ENCODE results near the gene SCYL1. TPM values are rescaled to one million over a fixed set of nuclear protein-coding genes. Genes with fewer than 3 reads are reported as not detected.

Gene SCYL1
- total and polyA plus RNA-seq, 12 donors, result 47.4 to 130 (median 56.7) TPM

GRCh38 chr11:65502555-65503367, 22.1 kb upstream of the SCYL1 start:
- Histone ChIP-seq H3K4me1 (peaks cover 3 to 49% (median 36%) of the 10 kb centered on the region in 9 donors), H3K9me3 (no peaks in the 10 kb centered on the region), H3K27me3 (no peaks in the 10 kb centered on the region), H3K36me3 (peaks cover 0 to 70% (median 47%) of the 10 kb centered on the region in 9 donors), H3K4me3 (peak overlapping the region; percentile 68 to 88 (median 84)), H3K27ac (peak overlapping the region; percentile 8 to 100 (median 99))
- intact Hi-C loops (cut with DNase I), result loop anchor here in 1 of 10 donors (5.0 kb wide), 1 partner anchor 80 kb away; the partner anchor contains the start of gene NEAT1
- no peak for DNase-seq
- WGBS, 2 donors, result 0 to 1% methylated on average over 6 of the region's 6 CpGs
- ATAC-seq, result no peak
- TF ChIP-seq CTCF (IDR thresholded peaks at IDR 0.05), result no peak

GRCh38 chr11:65503368-65503948, 21.4 kb upstream of the SCYL1 start:
- peaks cover 0 to 70% (median 47%) of the 10 kb centered on the region in 9 donors for H3K36me3 ChIP-seq
- peak overlapping the region; percentile 68 to 88 (median 84) for H3K4me3 ChIP-seq
- H3K27me3 ChIP-seq, result no peaks in the 10 kb centered on the region
- WGBS, 2 donors, result 0 to 5% methylated on average over 3 of the region's 3 CpGs
- TF ChIP-seq CTCF (IDR thresholded peaks at IDR 0.05), result no peak
- intact Hi-C loops (cut with DNase I), result loop anchor here in 1 of 10 donors (5.0 kb wide), 1 partner anchor 81 kb away; the partner anchor contains the start of gene NEAT1
- peaks cover 3 to 44% (median 39%) of the 10 kb centered on the region in 9 donors for H3K4me1 ChIP-seq
- peak overlapping the region; percentile 8 to 100 (median 99) for H3K27ac ChIP-seq
- DNase-seq (no peak), ATAC-seq (no peak)
- no peaks in the 10 kb centered on the region for H3K9me3 ChIP-seq

- Histone ChIP-seq H3K36me3 (peaks cover 0 to 70% (median 47%) of the 10 kb centered on the region in 9 donors), H3K9me3 (no peaks in the 10 kb centered on the region), H3K4me1 (peaks cover 3 to 47% (median 43%) of the 10 kb centered on the region in 9 donors), H3K27me3 (no peaks in the 10 kb centered on the region), H3K4me3 (peak overlapping the region; percentile 68 to 88 (median 84)), H3K27ac (peak overlapping the region; percentile 1 to 100 (median 99))
- no peak for TF ChIP-seq CTCF (IDR thresholded peaks at IDR 0.05)
- WGBS, 2 donors, result 0 to 4% methylated on average over 3 of the region's 3 CpGs
- intact Hi-C loops (cut with DNase I), result loop anchor here in 3 of 10 donors (2.0 to 5.0 kb wide), 3 partner anchors 33 to 82 kb away; partner anchors contain the start of gene NEAT1 (in 1 of the 3)
- ATAC-seq (no peak), DNase-seq (no peak)
Measured at GRCh38 chr11:65503949-65504673, 20.8 kb upstream of the SCYL1 start.

Measured in heart right ventricle (tissue), 16 donors.